Measurements from ENCODE around the gene PARD6G.

The PARD6G gene

GRCh38 chr18:80193701-80194100 lies 53.6 kb downstream of the PARD6G start:
- TF ChIP-seq, protein P1, sequence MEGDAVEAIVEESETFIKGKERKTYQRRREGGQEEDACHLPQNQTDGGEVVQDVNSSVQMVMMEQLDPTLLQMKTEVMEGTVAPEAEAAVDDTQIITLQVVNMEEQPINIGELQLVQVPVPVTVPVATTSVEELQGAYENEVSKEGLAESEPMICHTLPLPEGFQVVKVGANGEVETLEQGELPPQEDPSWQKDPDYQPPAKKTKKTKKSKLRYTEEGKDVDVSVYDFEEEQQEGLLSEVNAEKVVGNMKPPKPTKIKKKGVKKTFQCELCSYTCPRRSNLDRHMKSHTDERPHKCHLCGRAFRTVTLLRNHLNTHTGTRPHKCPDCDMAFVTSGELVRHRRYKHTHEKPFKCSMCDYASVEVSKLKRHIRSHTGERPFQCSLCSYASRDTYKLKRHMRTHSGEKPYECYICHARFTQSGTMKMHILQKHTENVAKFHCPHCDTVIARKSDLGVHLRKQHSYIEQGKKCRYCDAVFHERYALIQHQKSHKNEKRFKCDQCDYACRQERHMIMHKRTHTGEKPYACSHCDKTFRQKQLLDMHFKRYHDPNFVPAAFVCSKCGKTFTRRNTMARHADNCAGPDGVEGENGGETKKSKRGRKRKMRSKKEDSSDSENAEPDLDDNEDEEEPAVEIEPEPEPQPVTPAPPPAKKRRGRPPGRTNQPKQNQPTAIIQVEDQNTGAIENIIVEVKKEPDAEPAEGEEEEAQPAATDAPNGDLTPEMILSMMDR (IDR thresholded peaks at IDR 0.05; ENCODE audit: borderline replicate concordance, insufficient read depth, low read depth, low read length), result no peak
- no peak overlapping the region for H3K4me3 ChIP-seq (ENCODE audit: low read depth, low read length)

DNA sequence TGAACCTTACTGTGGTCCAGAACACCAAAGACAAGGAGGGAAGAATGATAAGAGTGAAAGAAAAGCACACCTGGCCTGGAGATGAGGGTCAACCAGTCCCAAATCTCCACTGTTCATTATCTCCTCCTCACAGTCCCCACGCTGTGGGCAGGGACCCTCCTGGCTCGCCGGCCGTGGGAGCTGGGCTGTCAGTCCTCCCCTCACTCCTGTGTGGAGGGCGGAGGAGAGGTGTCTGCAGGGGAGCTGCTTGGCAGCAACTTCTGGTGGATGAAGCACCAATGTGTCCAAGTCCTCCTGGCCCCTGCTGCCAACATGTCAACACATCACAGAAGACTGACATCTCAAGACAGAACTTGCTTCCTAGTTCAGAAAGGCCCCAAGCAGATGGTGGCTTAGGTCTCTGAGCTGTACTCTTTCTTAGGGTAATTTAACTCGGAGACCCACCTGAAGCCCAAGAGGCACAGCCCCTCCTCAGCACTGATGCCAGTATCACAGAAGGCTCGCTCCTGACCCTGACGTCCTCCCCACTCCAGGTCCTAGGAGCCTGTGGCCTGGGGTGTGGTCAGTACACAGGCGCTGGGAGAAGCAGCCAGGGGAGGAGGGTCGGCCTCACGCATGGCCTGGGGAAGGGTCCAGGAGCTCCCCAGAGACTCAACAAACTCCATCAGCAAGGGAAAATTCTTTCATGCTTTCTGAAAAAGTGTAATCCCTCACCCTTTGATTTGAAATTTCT lies 54.5 kb downstream of the PARD6G start:
- TF ChIP-seq, protein P1 (IDR thresholded peaks at IDR 0.05; ENCODE audit: borderline replicate concordance, insufficient read depth, low read depth, low read length), result no peak
- no peak overlapping the region for H3K4me3 ChIP-seq (ENCODE audit: low read depth, low read length)

DNA sequence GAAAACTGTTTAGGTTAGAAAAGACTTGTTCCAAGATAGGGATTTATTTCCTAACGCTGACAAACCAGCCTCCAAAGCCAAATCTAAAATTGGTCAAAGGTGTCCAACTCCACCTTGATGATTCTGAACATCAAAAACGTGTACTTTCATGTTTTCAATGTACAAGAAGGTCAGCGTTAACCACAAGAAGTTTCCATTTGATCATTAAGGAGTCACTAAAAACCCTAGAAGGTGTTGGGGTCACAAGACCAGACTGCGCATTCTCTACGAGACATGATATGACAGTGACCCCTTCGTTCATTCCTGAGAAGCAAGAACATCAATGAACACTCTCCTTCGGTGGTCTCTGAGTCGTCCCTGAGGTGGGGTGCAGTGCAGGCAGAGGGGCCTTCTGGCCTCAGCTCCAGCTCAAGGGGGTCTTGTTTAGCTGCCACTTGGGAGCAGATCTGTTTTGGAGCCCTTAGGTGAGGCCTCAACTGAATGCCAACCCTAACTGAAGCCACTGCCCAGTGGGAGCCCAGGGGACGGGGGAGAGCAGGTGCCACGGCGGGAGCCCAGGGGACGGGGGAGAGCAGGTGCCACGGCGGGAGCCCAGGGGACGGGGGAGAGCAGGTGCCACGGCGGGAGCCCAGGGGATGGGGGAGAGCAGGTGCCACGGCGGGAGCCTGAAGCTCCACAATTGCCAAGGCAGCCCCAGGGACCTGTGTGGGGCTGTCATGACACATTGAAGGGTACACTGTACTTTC lies 55.2 kb downstream of the PARD6G start:
- no peak overlapping the region for H3K4me3 ChIP-seq (ENCODE audit: low read depth, low read length)
- TF ChIP-seq, protein P1 (IDR thresholded peaks at IDR 0.05; ENCODE audit: borderline replicate concordance, insufficient read depth, low read depth, low read length), result no peak

DNA sequence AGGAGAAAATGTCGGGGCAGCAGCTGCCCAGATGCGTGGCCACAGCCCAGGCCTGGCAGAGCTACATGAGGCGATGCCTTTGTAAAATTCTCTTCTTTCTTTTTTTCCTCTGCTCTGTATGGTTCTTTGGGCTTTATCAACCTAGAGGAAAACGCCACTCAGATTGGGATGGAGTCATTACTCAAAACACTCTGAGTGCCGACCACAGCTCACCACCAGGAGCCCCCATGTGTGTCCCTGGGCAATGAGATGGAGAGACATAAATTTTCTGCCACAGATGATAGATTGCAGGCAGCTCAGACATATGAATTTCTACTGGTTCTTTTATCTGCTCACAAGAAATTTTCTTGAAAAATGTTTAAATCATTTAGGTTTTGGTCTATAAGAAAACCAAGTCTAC lies 56.0 kb downstream of the PARD6G start:
- H3K4me3 ChIP-seq (ENCODE audit: low read depth, low read length), result no peak overlapping the region
- TF ChIP-seq, protein P1 (IDR thresholded peaks at IDR 0.05; ENCODE audit: borderline replicate concordance, insufficient read depth, low read depth, low read length), result no peak

DNA sequence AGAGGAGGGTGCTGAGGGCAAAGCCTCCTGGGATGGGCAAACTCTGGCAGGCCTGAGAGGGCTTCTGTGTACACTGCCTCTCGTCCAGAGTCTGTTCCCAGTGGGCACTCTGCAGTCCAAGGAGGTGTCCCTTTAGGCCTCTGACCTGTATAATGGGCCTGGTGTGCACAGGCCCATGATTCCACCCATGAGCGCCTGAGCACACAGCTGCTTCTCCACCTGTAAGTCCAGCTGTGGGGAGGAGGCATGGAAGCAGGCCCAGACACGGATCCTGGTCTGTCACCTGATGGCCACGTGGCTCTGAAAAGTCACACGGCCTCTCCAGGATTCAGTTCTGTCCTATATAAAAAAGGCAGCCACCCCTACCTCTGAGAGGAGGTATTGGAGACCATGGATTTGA lies 57.0 kb downstream of the PARD6G start:
- TF ChIP-seq, protein P1 (IDR thresholded peaks at IDR 0.05; ENCODE audit: borderline replicate concordance, insufficient read depth, low read depth, low read length), result no peak
- H3K4me3 ChIP-seq (ENCODE audit: low read depth, low read length), result no peak overlapping the region

GRCh38 chr18:80189531-80189865 lies 57.8 kb downstream of the PARD6G start:
- no peak overlapping the region for H3K4me3 ChIP-seq (ENCODE audit: low read depth, low read length)
- TF ChIP-seq, protein P1 (IDR thresholded peaks at IDR 0.05; ENCODE audit: borderline replicate concordance, insufficient read depth, low read depth, low read length), result no peak
